Right hindlimb (tissue), 1 donor: ENCODE data around the gene ZNF823.
A peak's percentile ranks its signal among the peaks of the same experiment; 100 is the strongest.

Experiments used
- DNase-seq: peaks from one replicate; pipeline ENCODE4 v3.0.0-alpha.2; 2018

The ZNF823 gene

GRCh38 chr19:11736696-11737095, 2.0 kb downstream of the ZNF823 start:
- peak; percentile 25 for DNase-seq

- DNase-seq: no peak
Measured at GRCh38 chr19:11735375-11735774, 3.4 kb downstream of the ZNF823 start.

GRCh38 chr19:11729586-11729985, 9.2 kb downstream of the ZNF823 start:
- no peak for DNase-seq

GRCh38 chr19:11722414-11722813, 16.3 kb downstream of the ZNF823 start:
- no peak for DNase-seq

- no peak for DNase-seq
Measured at GRCh38 chr19:11721681-11722080, 17.1 kb downstream of the ZNF823 start.

- no peak for DNase-seq
Measured at GRCh38 chr19:11710313-11710712, 28.4 kb downstream of the ZNF823 start.

- no peak for DNase-seq
Measured at GRCh38 chr19:11708457-11708856, 30.3 kb downstream of the ZNF823 start.

- no peak for DNase-seq
Measured at GRCh38 chr19:11705474-11705873, 33.3 kb downstream of the ZNF823 start.

- DNase-seq: no peak
Measured at GRCh38 chr19:11704626-11705025, 34.1 kb downstream of the ZNF823 start.

GRCh38 chr19:11699931-11700794, 38.6 kb downstream of the ZNF823 start:
- DNase-seq: no peak

GRCh38 chr19:11698231-11698630, 40.5 kb downstream of the ZNF823 start:
- DNase-seq: no peak

GRCh38 chr19:11697284-11697855, 41.4 kb downstream of the ZNF823 start:
- no peak for DNase-seq

- peak; percentile 97 for DNase-seq
Measured at GRCh38 chr19:11694533-11695439, 44.0 kb downstream of the ZNF823 start.

- peak; percentile 39 for DNase-seq
Measured at GRCh38 chr19:11693505-11694499, 44.9 kb downstream of the ZNF823 start.

- DNase-seq: no peak
Measured at GRCh38 chr19:11692127-11692790, 46.5 kb downstream of the ZNF823 start.

- no peak for DNase-seq
Measured at GRCh38 chr19:11685676-11686650, 52.8 kb downstream of the ZNF823 start.

- DNase-seq: no peak
Measured at GRCh38 chr19:11684987-11685675, 53.6 kb downstream of the ZNF823 start.

- DNase-seq: no peak
Measured at GRCh38 chr19:11680689-11681302, 58.0 kb downstream of the ZNF823 start.

GRCh38 chr19:11678504-11678903, 60.2 kb downstream of the ZNF823 start:
- no peak for DNase-seq
